ENCODE results near the gene LRRC27. TPM values are rescaled to one million over a fixed set of nuclear protein-coding genes. Genes with fewer than 3 reads are reported as not detected.

LRRC27 gene
- total RNA-seq, 2 experiments from 2014 or later, result 5.4 to 5.8 TPM

DNA sequence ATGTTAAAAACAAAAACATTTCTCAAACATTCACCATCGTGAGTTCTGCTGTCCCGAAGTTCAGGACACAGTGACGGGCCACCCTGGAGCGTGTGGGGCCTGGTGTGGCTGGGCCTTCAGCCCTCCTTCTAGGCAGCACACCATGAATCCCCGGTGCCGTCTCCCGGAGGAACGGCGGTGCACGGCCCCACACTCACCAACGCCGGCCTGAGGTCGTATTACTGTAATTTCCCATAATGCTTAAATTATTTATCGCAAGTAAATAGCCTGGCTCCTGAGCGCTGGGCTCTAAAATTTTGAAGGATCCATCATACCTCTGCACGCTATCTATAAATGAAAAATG, 25.7 kb upstream of the LRRC27 start:
- DNase-seq (no peak), ATAC-seq (no peak)
- no peaks in the 10 kb centered on the region for H3K36me3 Mint-ChIP-seq
- no peaks in the 10 kb centered on the region for H3K9me3 Mint-ChIP-seq (ENCODE audit: low read depth)
- H3K4me1 Mint-ChIP-seq, result peaks cover 9% of the 10 kb centered on the region
- H3K4me3 Mint-ChIP-seq, result no peak overlapping the region
- CTCF ChIA-PET, result no interaction called here
- H3K27ac Mint-ChIP-seq, result no peak overlapping the region
- peaks cover 37% of the 10 kb centered on the region for H3K27me3 Mint-ChIP-seq

- Mint-ChIP-seq H3K4me3 (peak overlapping the region; percentile 71), H3K4me1 (peaks cover 9% of the 10 kb centered on the region), H3K27me3 (peaks cover 37% of the 10 kb centered on the region), H3K9me3 (ENCODE audit: low read depth) (no peaks in the 10 kb centered on the region), H3K27ac (no peak overlapping the region), H3K36me3 (no peaks in the 10 kb centered on the region)
- ATAC-seq (peak; percentile 2), DNase-seq (no peak)
- CTCF ChIA-PET, result interaction anchor here (1.2 kb wide), 1 partner anchor 36 kb away, joined by 3 read pairs; no protein-coding TSS in a partner anchor
These were observed 24.9 kb upstream of the LRRC27 start for GRCh38 chr10:132306864-132307751.

DNA sequence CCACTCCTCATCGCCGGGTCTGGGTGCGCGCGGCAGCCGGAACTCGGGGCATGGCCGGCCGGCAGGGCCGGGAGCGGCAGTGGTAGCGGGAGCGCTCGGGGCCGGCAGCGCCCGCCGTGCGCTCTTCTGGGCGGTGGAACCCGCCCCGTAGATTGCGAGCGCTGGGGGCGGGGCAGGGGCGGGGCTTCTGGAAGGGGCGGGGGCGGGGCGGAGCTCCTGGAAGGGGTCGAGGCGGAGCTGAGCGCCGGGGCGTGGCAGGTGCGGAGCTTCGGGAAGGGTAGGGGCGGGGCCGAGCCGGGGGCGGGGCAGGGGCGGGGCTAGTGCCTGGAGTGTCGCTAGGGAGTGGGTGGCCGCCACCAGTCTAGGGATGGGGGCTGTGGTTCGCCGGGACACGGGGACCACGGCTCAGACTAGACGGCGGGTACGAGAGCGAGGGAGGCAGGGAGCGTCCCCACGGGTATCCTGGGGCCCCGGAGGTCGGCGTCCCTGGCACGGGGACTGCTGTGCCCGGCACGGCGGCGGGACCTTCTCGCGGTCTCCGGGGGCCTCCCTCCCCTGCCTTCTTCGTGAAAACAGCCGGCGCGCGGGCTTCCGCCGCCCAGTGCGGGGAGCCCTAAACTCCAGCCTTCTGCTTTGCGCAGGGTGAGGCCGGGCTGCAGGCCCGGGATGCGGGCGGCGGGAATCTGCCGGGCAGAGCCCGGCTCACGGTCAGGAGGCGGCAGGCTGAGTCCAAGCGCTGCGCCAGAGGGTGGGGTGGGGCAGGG, 24.0 kb upstream of the LRRC27 start, which contains the start of gene STK32C:
Gene STK32C (minus strand): TSS at position 128 of the 764 bp plus-strand sequence. CDS start 117 bp downstream, at position 11.
- Mint-ChIP-seq H3K27me3 (peaks cover 37% of the 10 kb centered on the region), H3K9me3 (ENCODE audit: low read depth) (no peaks in the 10 kb centered on the region), H3K36me3 (no peaks in the 10 kb centered on the region), H3K4me3 (peak within 1 kb of the TSS; percentile 72), H3K27ac (no peak within 1 kb of the TSS), H3K4me1 (peaks cover 9% of the 10 kb centered on the region)
- CTCF ChIA-PET, result interaction anchor here (1.2 kb wide), 1 partner anchor 35 kb away, joined by 3 read pairs; no protein-coding TSS in a partner anchor
- DNase-seq (peak; percentile 89), ATAC-seq (peak; percentile 85)

GRCh38 chr10:132308587-132309470, 23.2 kb upstream of the LRRC27 start:
- peaks cover 36% of the 10 kb centered on the region for H3K27me3 Mint-ChIP-seq
- peaks cover 9% of the 10 kb centered on the region for H3K4me1 Mint-ChIP-seq
- H3K9me3 Mint-ChIP-seq (ENCODE audit: low read depth), result no peaks in the 10 kb centered on the region
- ATAC-seq (no peak), DNase-seq (no peak)
- CTCF ChIA-PET, result interaction anchor here (1.3 kb wide), 1 partner anchor 12 kb away, joined by 5 read pairs; no protein-coding TSS in a partner anchor
- H3K36me3 Mint-ChIP-seq, result no peaks in the 10 kb centered on the region
- H3K4me3 Mint-ChIP-seq, result peak overlapping the region; percentile 36
- no peak overlapping the region for H3K27ac Mint-ChIP-seq

GRCh38 chr10:132309471-132309865, 22.5 kb upstream of the LRRC27 start:
- Mint-ChIP-seq H3K27me3 (peaks cover 37% of the 10 kb centered on the region), H3K27ac (no peak overlapping the region), H3K9me3 (ENCODE audit: low read depth) (no peaks in the 10 kb centered on the region), H3K4me3 (no peak overlapping the region), H3K4me1 (peaks cover 9% of the 10 kb centered on the region), H3K36me3 (no peaks in the 10 kb centered on the region)
- no peak for DNase-seq
- no peak for ATAC-seq
- CTCF ChIA-PET, result interaction anchor here (1.3 kb wide), 1 partner anchor 12 kb away, joined by 5 read pairs; no protein-coding TSS in a partner anchor

- Mint-ChIP-seq H3K27me3 (peaks cover 34% of the 10 kb centered on the region), H3K4me3 (no peak overlapping the region), H3K36me3 (no peaks in the 10 kb centered on the region), H3K27ac (no peak overlapping the region), H3K4me1 (peaks cover 9% of the 10 kb centered on the region), H3K9me3 (ENCODE audit: low read depth) (no peaks in the 10 kb centered on the region)
- CTCF ChIA-PET, result interaction anchor here (1.3 kb wide), 1 partner anchor 11 kb away, joined by 5 read pairs; no protein-coding TSS in a partner anchor
- DNase-seq (no peak), ATAC-seq (no peak)
These were observed 22.0 kb upstream of the LRRC27 start for GRCh38 chr10:132309879-132310591.

DNA sequence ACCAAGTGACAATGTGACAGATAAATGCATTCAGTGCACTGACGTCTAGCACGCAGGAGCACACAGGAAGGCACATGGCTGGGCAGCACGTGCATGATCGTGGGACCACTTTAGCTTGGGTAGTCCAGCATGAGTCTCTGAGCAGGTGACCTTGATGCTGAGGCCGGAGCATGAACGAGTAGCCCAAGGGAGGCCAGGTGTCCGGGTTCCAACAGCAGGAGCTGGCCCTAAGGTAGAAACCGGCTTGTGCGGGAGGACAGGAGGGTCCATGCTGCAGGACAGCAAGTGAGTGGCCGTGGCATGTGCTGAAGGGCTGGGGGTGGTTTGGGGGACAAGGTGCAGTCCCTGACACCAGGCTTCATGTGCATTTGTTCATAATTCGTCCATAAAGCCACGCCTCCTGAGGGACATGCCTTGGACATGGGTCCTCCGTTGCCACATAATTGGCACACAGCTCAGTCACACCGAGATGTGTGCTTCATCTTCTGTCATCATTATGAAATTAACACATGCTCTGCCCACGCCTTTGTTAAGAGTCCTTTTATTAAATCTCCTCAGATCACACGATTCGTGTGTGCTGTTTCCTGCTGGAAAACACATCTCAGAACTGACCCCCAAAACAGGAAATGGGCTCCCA, 21.2 kb upstream of the LRRC27 start:
- no peak overlapping the region for H3K4me3 Mint-ChIP-seq
- peaks cover 9% of the 10 kb centered on the region for H3K4me1 Mint-ChIP-seq
- no peaks in the 10 kb centered on the region for H3K9me3 Mint-ChIP-seq (ENCODE audit: low read depth)
- peaks cover 28% of the 10 kb centered on the region for H3K27me3 Mint-ChIP-seq
- no peak overlapping the region for H3K27ac Mint-ChIP-seq
- CTCF ChIA-PET, result interaction anchor here (1.0 kb wide), 1 partner anchor 9 kb away, joined by 3 read pairs; no protein-coding TSS in a partner anchor
- DNase-seq (no peak), ATAC-seq (no peak)
- no peaks in the 10 kb centered on the region for H3K36me3 Mint-ChIP-seq

DNA sequence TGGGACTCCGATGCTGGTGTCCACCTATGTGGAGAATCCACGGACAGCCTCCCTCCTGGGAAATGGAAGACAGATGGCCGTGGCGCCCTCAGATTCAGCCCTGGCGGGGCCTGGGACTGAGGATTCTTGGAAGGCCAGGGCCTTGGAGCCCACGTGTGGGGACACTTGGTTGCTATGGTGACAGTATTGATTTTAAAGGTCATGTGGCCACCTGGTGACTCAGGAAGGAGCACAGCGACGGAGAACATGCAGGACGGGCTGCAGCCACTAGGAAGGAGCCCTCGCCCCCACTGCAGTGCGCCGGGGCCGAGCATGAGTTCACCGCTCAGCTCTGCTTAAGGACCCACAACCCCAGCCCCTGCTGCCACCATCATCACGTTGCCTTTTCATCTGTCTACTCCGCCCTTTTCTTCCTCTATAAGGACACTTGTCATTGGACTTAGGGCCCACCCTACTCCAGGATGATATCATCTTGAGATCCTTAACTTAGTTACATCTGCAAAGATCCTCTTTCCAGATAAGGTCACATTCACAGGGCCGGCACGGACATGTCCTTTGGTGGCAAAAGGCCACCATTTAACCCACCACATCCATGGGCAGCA, 20.6 kb upstream of the LRRC27 start:
- Mint-ChIP-seq H3K4me3 (no peak overlapping the region), H3K4me1 (peaks cover 9% of the 10 kb centered on the region), H3K27me3 (peaks cover 22% of the 10 kb centered on the region), H3K27ac (no peak overlapping the region), H3K9me3 (ENCODE audit: low read depth) (no peaks in the 10 kb centered on the region), H3K36me3 (no peaks in the 10 kb centered on the region)
- CTCF ChIA-PET, result interaction anchor here (1.0 kb wide), 1 partner anchor 9 kb away, joined by 3 read pairs; no protein-coding TSS in a partner anchor
- ATAC-seq (no peak), DNase-seq (no peak)

DNA sequence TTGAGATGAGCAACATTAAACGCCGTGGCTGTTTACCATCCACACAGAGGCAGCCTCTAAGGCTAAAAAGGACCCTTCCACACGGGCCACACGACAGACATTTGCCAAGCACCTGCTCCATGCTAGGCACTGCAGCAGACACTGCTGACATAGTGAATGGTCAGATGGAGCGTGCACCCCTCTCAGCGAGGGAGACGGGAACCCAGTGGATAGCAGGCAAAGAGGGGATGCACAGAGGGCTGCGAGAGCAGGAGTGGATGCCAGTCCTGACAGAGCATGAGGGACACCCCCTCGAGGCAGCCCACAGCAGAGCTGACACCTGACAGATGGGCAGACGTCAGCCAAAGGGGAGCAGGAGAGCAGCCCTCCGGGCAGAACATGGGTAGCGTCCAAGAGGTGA, 18.7 kb upstream of the LRRC27 start:
- peaks cover 1% of the 10 kb centered on the region for H3K36me3 Mint-ChIP-seq
- ATAC-seq (no peak), DNase-seq (no peak)
- peaks cover 9% of the 10 kb centered on the region for H3K4me1 Mint-ChIP-seq
- CTCF ChIA-PET, result no interaction called here
- H3K9me3 Mint-ChIP-seq (ENCODE audit: low read depth), result no peaks in the 10 kb centered on the region
- H3K27ac Mint-ChIP-seq, result no peak overlapping the region
- H3K27me3 Mint-ChIP-seq, result peaks cover 15% of the 10 kb centered on the region
- no peak overlapping the region for H3K4me3 Mint-ChIP-seq

DNA sequence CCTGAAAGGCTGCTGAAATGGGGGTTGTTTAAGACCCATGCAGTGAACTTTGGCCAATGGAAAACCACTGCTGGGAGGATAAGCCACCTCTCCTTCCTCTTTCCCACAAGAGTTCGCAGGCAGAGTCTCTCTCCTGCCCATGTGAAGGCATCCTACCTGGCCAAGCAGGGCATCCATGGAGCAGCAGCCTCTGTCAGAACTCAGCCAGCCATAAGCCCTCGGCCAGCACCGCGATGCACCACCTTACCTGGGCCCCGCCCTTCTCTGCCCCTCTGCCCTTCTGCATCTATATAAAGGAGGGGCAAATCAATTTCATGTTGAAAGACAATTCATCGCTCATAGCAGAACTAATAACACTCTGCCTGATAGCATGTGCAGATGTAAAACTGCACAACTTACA, 18.1 kb upstream of the LRRC27 start:
- Mint-ChIP-seq H3K36me3 (peaks cover 1% of the 10 kb centered on the region), H3K27ac (no peak overlapping the region), H3K27me3 (peaks cover 15% of the 10 kb centered on the region), H3K4me3 (no peak overlapping the region), H3K4me1 (peaks cover 10% of the 10 kb centered on the region), H3K9me3 (ENCODE audit: low read depth) (no peaks in the 10 kb centered on the region)
- DNase-seq (no peak), ATAC-seq (no peak)
- CTCF ChIA-PET, result interaction anchor here (0.8 to 1.0 kb wide), 2 partner anchors 16 to 147 kb away, joined by 3 read pairs; no protein-coding TSS in a partner anchor

DNA sequence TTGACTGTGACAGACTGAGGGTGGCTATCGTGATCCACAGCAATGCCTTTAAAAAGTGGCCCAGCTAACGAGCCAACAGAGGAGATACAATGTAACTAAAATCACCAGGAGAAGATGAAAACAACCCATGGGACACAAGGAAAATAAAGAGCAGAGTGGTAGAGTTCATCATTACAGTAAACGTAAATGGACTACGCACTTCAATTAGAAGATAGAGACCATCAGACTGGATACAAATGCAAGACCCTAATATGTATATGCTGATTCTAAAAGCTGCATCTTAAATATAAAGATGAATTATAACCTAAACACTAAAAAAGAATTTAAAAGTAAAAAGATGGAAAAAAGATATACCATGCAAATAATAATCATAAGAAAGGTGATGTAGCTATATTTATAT, 17.7 kb upstream of the LRRC27 start:
- Mint-ChIP-seq H3K4me1 (peaks cover 12% of the 10 kb centered on the region), H3K36me3 (peaks cover 1% of the 10 kb centered on the region), H3K27ac (no peak overlapping the region), H3K9me3 (ENCODE audit: low read depth) (no peaks in the 10 kb centered on the region), H3K27me3 (peaks cover 11% of the 10 kb centered on the region), H3K4me3 (no peak overlapping the region)
- no peak for DNase-seq
- CTCF ChIA-PET, result interaction anchor here (0.8 to 1.0 kb wide), 2 partner anchors 15 to 148 kb away, joined by 3 read pairs; no protein-coding TSS in a partner anchor
- ATAC-seq, result no peak
